HEK293 (cell line): ENCODE measurements around the gene FYTTD1.

Experiments
- AEBP2 ChIP-seq: fragments of 450-650 bp; formaldehyde crosslinking; IDR thresholded peaks from 2 replicates; pipeline ENCODE4 v1.5.1; 2016; ENCODE audit warnings: missing biosample characterization, missing genetic modification characterization, borderline replicate concordance
- EGR2 ChIP-seq: fragments of 450-650 bp; formaldehyde crosslinking; IDR thresholded peaks from 2 replicates; pipeline ENCODE4 v1.5.1; 2016; ENCODE audit warnings: low read depth, missing biosample characterization, missing genetic modification characterization
- HOXD13 ChIP-seq: sonication (generic); formaldehyde crosslinking; IDR thresholded peaks from 2 replicates; pipeline ENCODE4 v1.8.0; 2022; ENCODE audit warnings: missing genetic modification reagents, borderline replicate concordance
- KLF16 ChIP-seq: fragments of 450-650 bp; formaldehyde crosslinking; IDR thresholded peaks from 2 replicates; pipeline ENCODE4 v1.5.1; 2017; ENCODE audit warnings: missing biosample characterization, missing genetic modification characterization
- KLF8 ChIP-seq: fragments of 450-650 bp; formaldehyde crosslinking; IDR thresholded peaks from 2 replicates; pipeline ENCODE4 v1.5.1; 2016; ENCODE audit warnings: missing biosample characterization, missing genetic modification characterization
- OVOL3 ChIP-seq: fragments of 450-650 bp; formaldehyde crosslinking; IDR thresholded peaks from 2 replicates; pipeline ENCODE4 v1.5.1; 2016; ENCODE audit warnings: missing biosample characterization, missing genetic modification characterization
- SALL2 ChIP-seq: fragments of 450-650 bp; formaldehyde crosslinking; IDR thresholded peaks from 2 replicates; pipeline ENCODE4 v1.5.0; 2017; ENCODE audit warnings: missing biosample characterization, mild to moderate bottlenecking, missing genetic modification characterization, borderline replicate concordance
- SP7 ChIP-seq: fragments of 450-650 bp; formaldehyde crosslinking; IDR thresholded peaks from 2 replicates; pipeline ENCODE4 v1.5.1; 2016; ENCODE audit warnings: missing biosample characterization, missing genetic modification characterization
- ZBTB1 ChIP-seq: fragments of 450-650 bp; formaldehyde crosslinking; IDR thresholded peaks from 2 replicates; pipeline ENCODE4 v1.5.1; 2016; ENCODE audit warnings: missing biosample characterization, missing genetic modification characterization
- ZBTB7A ChIP-seq: fragments of 450-650 bp; formaldehyde crosslinking; IDR thresholded peaks from 2 replicates; pipeline ENCODE4 v1.5.1; 2016; ENCODE audit warnings: low read depth, missing biosample characterization, missing genetic modification characterization
- ZIC2 ChIP-seq: fragments of 450-650 bp; formaldehyde crosslinking; IDR thresholded peaks from 2 replicates; pipeline ENCODE4 v1.5.1; 2016; ENCODE audit warnings: missing biosample characterization, missing genetic modification characterization
- ZNF121 ChIP-seq: fragments of 450-650 bp; formaldehyde crosslinking; IDR thresholded peaks from 2 replicates; pipeline ENCODE4 v1.5.1; 2016; ENCODE audit warnings: missing biosample characterization, missing genetic modification characterization
- ZNF239 ChIP-seq: fragments of 450-650 bp; formaldehyde crosslinking; IDR thresholded peaks from 2 replicates; pipeline ENCODE4 v1.5.1; 2016; ENCODE audit warnings: missing biosample characterization, missing genetic modification characterization
- ZNF274 ChIP-seq, 2 experiments: fragments of 200-500 bp in 1 of 2; fragments of 450-650 bp in 1 of 2; sonication (Bioruptor generic) in 1 of 2; formaldehyde crosslinking in 1 of 2; IDR thresholded peaks; 2 replicates each; pipeline versions ENCODE4 v1.5.1 to v1.6.1; 2014 to 2016; ENCODE audit warnings: borderline replicate concordance in 1 of 2, inconsistent platforms in 1 of 2, low read length in 1 of 2, missing biosample characterization in 1 of 2, missing genetic modification characterization in 1 of 2
- ZNF280C ChIP-seq: fragments of 450-650 bp; formaldehyde crosslinking; IDR thresholded peaks from 2 replicates; pipeline ENCODE4 v1.5.1; 2016; ENCODE audit warnings: missing biosample characterization, missing genetic modification characterization
- ZNF292 ChIP-seq: fragments of 450-650 bp; formaldehyde crosslinking; IDR thresholded peaks from 2 replicates; pipeline ENCODE4 v1.5.1; 2016; ENCODE audit warnings: low read depth, missing biosample characterization, missing genetic modification characterization, borderline replicate concordance
- ZNF398 ChIP-seq: fragments of 450-650 bp; formaldehyde crosslinking; IDR thresholded peaks from 2 replicates; pipeline ENCODE4 v1.5.1; 2017; ENCODE audit warnings: missing biosample characterization, missing genetic modification characterization
- ZNF473 ChIP-seq: fragments of 450-650 bp; formaldehyde crosslinking; IDR thresholded peaks from 2 replicates; pipeline ENCODE4 v1.5.1; 2017; ENCODE audit warnings: missing biosample characterization, missing genetic modification characterization
- ZNF600 ChIP-seq: fragments of 450-650 bp; formaldehyde crosslinking; IDR thresholded peaks from 2 replicates; pipeline ENCODE4 v1.5.1; 2016; ENCODE audit warnings: missing biosample characterization, missing genetic modification characterization
- ZNF677 ChIP-seq: fragments of 450-650 bp; IDR thresholded peaks from 2 replicates; pipeline ENCODE4 v1.5.0; 2018; ENCODE audit warnings: missing biosample characterization, mild to moderate bottlenecking, missing genetic modification characterization, moderate library complexity
- ZSCAN30 ChIP-seq: fragments of 450-650 bp; IDR thresholded peaks from 2 replicates; pipeline ENCODE4 v1.5.1; 2018; ENCODE audit warnings: missing biosample characterization, mild to moderate bottlenecking, missing genetic modification characterization, moderate library complexity
- TF ChIP-seq, protein P1 (sequence below): fragments of 450-650 bp; formaldehyde crosslinking; IDR thresholded peaks from 2 replicates; pipeline ENCODE4 v1.5.1; 2016; ENCODE audit warnings: missing biosample characterization, missing genetic modification characterization, low read depth
- TF ChIP-seq, protein P2 (sequence below): fragments of 450-650 bp; formaldehyde crosslinking; IDR thresholded peaks from 2 replicates; pipeline ENCODE4 v1.5.1; 2016; ENCODE audit warnings: missing biosample characterization, missing genetic modification characterization
- TF ChIP-seq, protein P3 (sequence below): fragments of 450-650 bp; formaldehyde crosslinking; IDR thresholded peaks from 2 replicates; pipeline ENCODE4 v1.5.1; 2016; ENCODE audit warnings: missing biosample characterization, missing genetic modification characterization
- TF ChIP-seq, protein P4 (sequence below): sonication (generic); formaldehyde crosslinking; IDR thresholded peaks from 2 replicates; pipeline ENCODE4 v1.8.1; 2022; ENCODE audit warnings: mild to moderate bottlenecking, moderate library complexity, missing genetic modification reagents
- TF ChIP-seq, protein P5 (sequence below): fragments of 450-650 bp; formaldehyde crosslinking; IDR thresholded peaks from 2 replicates; pipeline ENCODE4 v1.5.1; 2016; ENCODE audit warnings: missing biosample characterization, missing genetic modification characterization

The FYTTD1 gene

DNA sequence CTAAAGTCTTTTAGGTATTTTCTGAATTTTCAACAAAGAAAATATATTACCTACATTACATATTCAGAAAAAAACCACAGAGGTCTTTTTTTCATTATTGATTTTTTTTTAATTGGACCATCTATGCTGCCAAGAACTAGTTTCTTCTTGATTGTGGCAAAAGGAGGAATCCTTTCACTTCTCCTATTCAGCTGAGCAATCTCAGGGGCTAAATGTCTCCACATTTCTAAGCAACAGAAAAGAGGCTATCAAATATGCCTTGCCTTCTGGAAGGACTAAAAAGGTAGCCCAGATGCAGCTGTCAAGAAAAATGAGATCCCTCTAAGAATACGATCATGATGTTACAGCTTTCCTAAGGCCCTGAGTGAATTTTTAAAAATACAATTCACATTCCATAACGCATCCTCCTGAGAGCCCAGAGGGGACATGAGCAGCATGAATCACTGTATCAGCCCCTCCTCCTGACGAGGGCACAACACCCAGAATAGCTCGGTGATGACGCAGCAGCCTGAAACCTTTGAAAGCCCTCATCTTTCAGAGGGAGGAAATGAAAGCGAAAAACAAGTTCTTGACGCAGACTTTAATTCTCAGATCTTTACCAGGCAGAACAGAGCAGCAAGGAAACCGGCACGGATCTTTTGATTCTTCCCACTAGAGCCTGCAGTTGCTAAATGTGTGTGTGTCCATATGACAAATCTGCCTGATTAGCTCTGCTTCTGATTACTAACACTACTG is 37.5 kb upstream of the FYTTD1 start (continued):
- no peak for TF ChIP-seq ZNF677
- TF ChIP-seq, protein P1, sequence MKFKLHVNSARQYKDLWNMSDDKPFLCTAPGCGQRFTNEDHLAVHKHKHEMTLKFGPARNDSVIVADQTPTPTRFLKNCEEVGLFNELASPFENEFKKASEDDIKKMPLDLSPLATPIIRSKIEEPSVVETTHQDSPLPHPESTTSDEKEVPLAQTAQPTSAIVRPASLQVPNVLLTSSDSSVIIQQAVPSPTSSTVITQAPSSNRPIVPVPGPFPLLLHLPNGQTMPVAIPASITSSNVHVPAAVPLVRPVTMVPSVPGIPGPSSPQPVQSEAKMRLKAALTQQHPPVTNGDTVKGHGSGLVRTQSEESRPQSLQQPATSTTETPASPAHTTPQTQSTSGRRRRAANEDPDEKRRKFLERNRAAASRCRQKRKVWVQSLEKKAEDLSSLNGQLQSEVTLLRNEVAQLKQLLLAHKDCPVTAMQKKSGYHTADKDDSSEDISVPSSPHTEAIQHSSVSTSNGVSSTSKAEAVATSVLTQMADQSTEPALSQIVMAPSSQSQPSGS: no peak
- TF ChIP-seq, protein P2, sequence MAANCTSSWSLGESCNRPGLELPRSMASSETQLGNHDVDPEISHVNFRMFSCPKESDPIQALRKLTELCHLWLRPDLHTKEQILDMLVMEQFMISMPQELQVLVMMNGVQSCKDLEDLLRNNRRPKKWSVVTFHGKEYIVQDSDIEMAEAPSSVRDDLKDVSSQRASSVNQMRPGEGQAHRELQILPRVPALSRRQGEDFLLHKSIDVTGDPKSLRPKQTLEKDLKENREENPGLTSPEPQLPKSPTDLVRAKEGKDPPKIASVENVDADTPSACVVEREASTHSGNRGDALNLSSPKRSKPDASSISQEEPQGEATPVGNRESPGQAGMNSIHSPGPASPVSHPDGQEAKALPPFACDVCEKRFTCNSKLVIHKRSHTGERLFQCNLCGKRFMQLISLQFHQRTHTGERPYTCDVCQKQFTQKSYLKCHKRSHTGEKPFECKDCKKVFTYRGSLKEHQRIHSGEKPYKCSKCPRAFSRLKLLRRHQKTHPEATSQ (tag by site-specific recombination): no peak
- TF ChIP-seq ZNF473 (tag by site-specific recombination): no peak
- TF ChIP-seq ZIC2 (tag by site-specific recombination): no peak
- TF ChIP-seq, protein P3, sequence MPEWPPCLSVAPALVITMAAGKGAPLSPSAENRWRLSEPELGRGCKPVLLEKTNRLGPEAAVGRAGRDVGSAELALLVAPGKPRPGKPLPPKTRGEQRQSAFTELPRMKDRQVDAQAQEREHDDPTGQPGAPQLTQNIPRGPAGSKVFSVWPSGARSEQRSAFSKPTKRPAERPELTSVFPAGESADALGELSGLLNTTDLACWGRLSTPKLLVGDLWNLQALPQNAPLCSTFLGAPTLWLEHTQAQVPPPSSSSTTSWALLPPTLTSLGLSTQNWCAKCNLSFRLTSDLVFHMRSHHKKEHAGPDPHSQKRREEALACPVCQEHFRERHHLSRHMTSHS: no peak
- no peak for TF ChIP-seq ZNF280C (tag by site-specific recombination)
- TF ChIP-seq ZNF274 (IDR thresholded peaks at IDR 0.05; ENCODE audit: low read length): no peak
- no peak for TF ChIP-seq ZNF274 (tag by site-specific recombination; IDR thresholded peaks at IDR 0.05; ENCODE audit: borderline replicate concordance)
- no peak for TF ChIP-seq ZNF292 (tag by site-specific recombination)
- TF ChIP-seq, protein P4, sequence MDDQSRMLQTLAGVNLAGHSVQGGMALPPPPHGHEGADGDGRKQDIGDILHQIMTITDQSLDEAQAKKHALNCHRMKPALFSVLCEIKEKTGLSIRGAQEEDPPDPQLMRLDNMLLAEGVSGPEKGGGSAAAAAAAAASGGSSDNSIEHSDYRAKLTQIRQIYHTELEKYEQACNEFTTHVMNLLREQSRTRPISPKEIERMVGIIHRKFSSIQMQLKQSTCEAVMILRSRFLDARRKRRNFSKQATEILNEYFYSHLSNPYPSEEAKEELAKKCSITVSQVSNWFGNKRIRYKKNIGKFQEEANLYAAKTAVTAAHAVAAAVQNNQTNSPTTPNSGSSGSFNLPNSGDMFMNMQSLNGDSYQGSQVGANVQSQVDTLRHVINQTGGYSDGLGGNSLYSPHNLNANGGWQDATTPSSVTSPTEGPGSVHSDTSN: no peak
- TF ChIP-seq HOXD13 (CRISPR knock-in tag): no peak
- TF ChIP-seq KLF16 (tag by site-specific recombination): no peak
- TF ChIP-seq ZBTB7A (tag by site-specific recombination): no peak
- no peak for TF ChIP-seq OVOL3 (tag by site-specific recombination)
- TF ChIP-seq EGR2 (tag by site-specific recombination): no peak
- no peak for TF ChIP-seq ZNF239 (tag by site-specific recombination)
- no peak for TF ChIP-seq SALL2 (tag by site-specific recombination)
- TF ChIP-seq ZNF121 (tag by site-specific recombination): no peak
- TF ChIP-seq AEBP2 (tag by site-specific recombination): no peak
- TF ChIP-seq KLF8: no peak
- peak; percentile 99 for TF ChIP-seq ZNF600 (tag by site-specific recombination)
- no peak for TF ChIP-seq ZSCAN30 (tag by site-specific recombination)
- TF ChIP-seq, protein P5, sequence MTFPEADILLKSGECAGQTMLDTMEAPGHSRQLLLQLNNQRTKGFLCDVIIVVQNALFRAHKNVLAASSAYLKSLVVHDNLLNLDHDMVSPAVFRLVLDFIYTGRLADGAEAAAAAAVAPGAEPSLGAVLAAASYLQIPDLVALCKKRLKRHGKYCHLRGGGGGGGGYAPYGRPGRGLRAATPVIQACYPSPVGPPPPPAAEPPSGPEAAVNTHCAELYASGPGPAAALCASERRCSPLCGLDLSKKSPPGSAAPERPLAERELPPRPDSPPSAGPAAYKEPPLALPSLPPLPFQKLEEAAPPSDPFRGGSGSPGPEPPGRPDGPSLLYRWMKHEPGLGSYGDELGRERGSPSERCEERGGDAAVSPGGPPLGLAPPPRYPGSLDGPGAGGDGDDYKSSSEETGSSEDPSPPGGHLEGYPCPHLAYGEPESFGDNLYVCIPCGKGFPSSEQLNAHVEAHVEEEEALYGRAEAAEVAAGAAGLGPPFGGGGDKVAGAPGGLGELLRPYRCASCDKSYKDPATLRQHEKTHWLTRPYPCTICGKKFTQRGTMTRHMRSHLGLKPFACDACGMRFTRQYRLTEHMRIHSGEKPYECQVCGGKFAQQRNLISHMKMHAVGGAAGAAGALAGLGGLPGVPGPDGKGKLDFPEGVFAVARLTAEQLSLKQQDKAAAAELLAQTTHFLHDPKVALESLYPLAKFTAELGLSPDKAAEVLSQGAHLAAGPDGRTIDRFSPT: peak; percentile 84
- no peak for TF ChIP-seq ZNF398 (tag by site-specific recombination)
- TF ChIP-seq ZBTB1: no peak
- TF ChIP-seq SP7: 0 out of 2 replicates have a peak, but pooled peaks have one; percentile 37
